GM23248 (cell line): ENCODE results near the gene POMGNT2. TPM values are rescaled to one million over a fixed set of nuclear protein-coding genes. Genes with fewer than 3 reads are reported as not detected.

Source experiments
- DNase-seq: peaks from one replicate; pipeline ENCODE4 v3.0.0-alpha.2; 2015
- H2AFZ ChIP-seq: fragments of 200-600 bp; sonication (generic); 2 replicates; pipeline ENCODE4 v1.6.1; 2016; ENCODE audit warnings: antibody characterized with exemption
- H3F3A ChIP-seq: fragments of 200-600 bp; sonication (generic); 2 replicates; pipeline ENCODE4 v1.6.1; 2016; ENCODE audit warnings: mild to moderate bottlenecking, antibody characterized with exemption, mixed run types; ENCODE audit not compliant: insufficient read depth
- H3K27ac ChIP-seq: fragments of 200-600 bp; sonication (generic); 2 replicates; pipeline ENCODE4 v1.5.1; 2016; ENCODE audit warnings: mild to moderate bottlenecking
- H3K27me3 ChIP-seq: fragments of 200-600 bp; sonication (generic); replicated peaks from 2 replicates; pipeline ENCODE4 v1.6.1; 2016; ENCODE audit warnings: mild to moderate bottlenecking; ENCODE audit not compliant: insufficient read depth
- H3K36me3 ChIP-seq: fragments of 200-600 bp; sonication (generic); 2 replicates; pipeline ENCODE4 v1.6.1; 2016; ENCODE audit warnings: low read depth, mild to moderate bottlenecking
- H3K4me1 ChIP-seq: fragments of 200-600 bp; sonication (generic); 2 replicates; pipeline ENCODE4 v1.6.1; 2016; ENCODE audit warnings: mild to moderate bottlenecking; ENCODE audit not compliant: insufficient read depth
- H3K4me2 ChIP-seq: fragments of 200-600 bp; sonication (generic); one replicate; pipeline ENCODE4 v1.6.1; 2016; ENCODE audit warnings: mild to moderate bottlenecking; ENCODE audit not compliant: unreplicated experiment
- H3K4me3 ChIP-seq: fragments of 200-600 bp; sonication (generic); 2 replicates; pipeline ENCODE4 v1.5.1; 2016; ENCODE audit warnings: mild to moderate bottlenecking
- H3K79me2 ChIP-seq: fragments of 200-600 bp; sonication (generic); 2 replicates; pipeline ENCODE4 v1.6.1; 2016; ENCODE audit warnings: mild to moderate bottlenecking; ENCODE audit not compliant: insufficient read depth
- H3K9ac ChIP-seq: fragments of 200-600 bp; sonication (generic); 2 replicates; pipeline ENCODE4 v1.6.1; 2016; ENCODE audit warnings: mild to moderate bottlenecking
- H3K9me2 ChIP-seq: fragments of 200-600 bp; sonication (generic); 2 replicates; pipeline ENCODE4 v1.6.1; 2016; ENCODE audit warnings: mixed run types, mild to moderate bottlenecking, moderate library complexity; ENCODE audit not compliant: insufficient read depth
- H3K9me3 ChIP-seq: fragments of 200-600 bp; sonication (generic); one replicate; pipeline ENCODE4 v1.6.1; 2017; ENCODE audit warnings: low read depth
- H4K20me1 ChIP-seq: fragments of 200-600 bp; sonication (generic); 2 replicates; pipeline ENCODE4 v1.6.0; 2016; ENCODE audit not compliant: insufficient read depth
- EZH2 ChIP-seq: fragments of 200-600 bp; sonication (generic); IDR thresholded peaks from 2 replicates; pipeline ENCODE4 v1.6.1; 2018; ENCODE audit warnings: antibody characterized with exemption, mild to moderate bottlenecking; ENCODE audit not compliant: insufficient read depth, poor library complexity, severe bottlenecking
- EZH2phosphoT487 ChIP-seq: fragments of 200-600 bp; sonication (generic); IDR thresholded peaks from 2 replicates; pipeline ENCODE4 v1.6.1; 2018; ENCODE audit warnings: antibody characterized with exemption, moderate library complexity, mild to moderate bottlenecking, low read depth; ENCODE audit not compliant: insufficient read depth
- WGBS, 2 experiments: methylation state at CpG; one replicate each; pipeline ENCODE4 v1.1.6; 2015 to 2017; ENCODE audit warnings: low lambda C conversion rate in 2 of 2, low coverage in 1 of 2; ENCODE audit errors: missing lambda C conversion rate in 2 of 2; 5-methylcytosine and 5-hydroxymethylcytosine counted together
- in situ Hi-C: fragments of 300-500 bp; cut with MboI; formaldehyde crosslinking; loops from 2 replicates; pipeline ENCODE4 v1.15.0; 2020
- polyA plus RNA-seq: library from polyadenylated mRNA; unstranded; fragments of >200 nt; fragmentation: Nextera tagmentation; extraction: Ambion mirVana; gene quantifications from 2 replicates; pipeline ENCODE4 v1.2.1, GENCODE V29; 2016
- total RNA-seq: library from RNA; depleted of rRNA; stranded (reverse); fragments of >200 nt; shearing (Covaris generic); gene quantifications from 2 replicates; pipeline ENCODE4 v1.2.3, GENCODE V29; 2014

Gene POMGNT2
- total and polyA plus RNA-seq, 2 experiments from 2014 or later: 10.6 to 11.6 TPM

- H3F3A ChIP-seq: no peaks in the 10 kb centered on the region
- H3K4me3 ChIP-seq: no peak overlapping the region
- no peak overlapping the region for H2AFZ ChIP-seq
- no peak overlapping the region for H3K9ac ChIP-seq
- H3K36me3 ChIP-seq: no peaks in the 10 kb centered on the region
- WGBS, 2 experiments: 88 to 89% methylated on average over 4 of the region's 4 CpGs
- DNase-seq: no peak
- no peaks in the 10 kb centered on the region for H3K9me3 ChIP-seq
- H3K27me3 ChIP-seq: no peaks in the 10 kb centered on the region
- H4K20me1 ChIP-seq: no peaks in the 10 kb centered on the region
- peaks cover 7% of the 10 kb centered on the region for H3K4me1 ChIP-seq
- in situ Hi-C loops: no loop called here
- TF ChIP-seq EZH2phosphoT487 (no peak), EZH2 (no peak)
- H3K27ac ChIP-seq: no peak overlapping the region
- no peak overlapping the region for H3K4me2 ChIP-seq
- no peaks in the 10 kb centered on the region for H3K79me2 ChIP-seq
- no peaks in the 10 kb centered on the region for H3K9me2 ChIP-seq
These were observed 16.8 kb downstream of the POMGNT2 start for GRCh38 chr3:43089081-43089480.

DNA sequence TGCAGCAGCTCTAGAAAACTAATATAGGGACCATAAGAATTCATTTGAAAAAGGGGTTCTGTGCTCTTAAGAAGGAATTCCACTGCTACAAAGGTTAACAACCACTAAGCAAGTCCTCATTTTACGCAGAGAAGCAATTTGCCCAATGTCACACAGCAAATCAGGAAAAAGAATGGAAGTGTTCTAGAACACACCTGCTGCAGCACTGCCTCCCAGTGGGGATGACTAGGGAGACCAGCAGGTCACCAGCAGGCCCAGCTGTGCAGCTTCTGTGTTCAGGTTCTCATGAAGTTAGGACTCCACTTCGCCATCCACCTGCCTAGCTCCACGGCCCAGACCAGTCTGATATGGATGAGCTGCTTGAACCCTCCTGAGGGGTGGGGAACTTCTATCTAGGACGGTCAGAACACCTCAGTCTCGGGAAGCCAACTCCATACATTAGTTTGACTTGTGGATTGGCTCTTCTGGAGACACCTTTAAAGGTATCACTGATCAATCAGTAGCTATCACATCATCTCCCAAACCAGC, 18.6 kb downstream of the POMGNT2 start:
- TF ChIP-seq EZH2 (no peak), EZH2phosphoT487 (no peak)
- Histone ChIP-seq H3K9me2 (no peaks in the 10 kb centered on the region), H4K20me1 (no peaks in the 10 kb centered on the region), H3K4me2 (no peak overlapping the region), H3K4me1 (peaks cover 7% of the 10 kb centered on the region), H3K27me3 (no peaks in the 10 kb centered on the region), H3K4me3 (no peak overlapping the region), H3F3A (no peaks in the 10 kb centered on the region), H3K9me3 (no peaks in the 10 kb centered on the region), H3K36me3 (no peaks in the 10 kb centered on the region), H3K27ac (no peak overlapping the region), H2AFZ (no peak overlapping the region), H3K9ac (no peak overlapping the region), H3K79me2 (no peaks in the 10 kb centered on the region)
- WGBS, 2 experiments: 91 to 93% methylated on average over 5 of the region's 5 CpGs
- peak; percentile 11 for DNase-seq
- in situ Hi-C loops: no loop called here

DNA sequence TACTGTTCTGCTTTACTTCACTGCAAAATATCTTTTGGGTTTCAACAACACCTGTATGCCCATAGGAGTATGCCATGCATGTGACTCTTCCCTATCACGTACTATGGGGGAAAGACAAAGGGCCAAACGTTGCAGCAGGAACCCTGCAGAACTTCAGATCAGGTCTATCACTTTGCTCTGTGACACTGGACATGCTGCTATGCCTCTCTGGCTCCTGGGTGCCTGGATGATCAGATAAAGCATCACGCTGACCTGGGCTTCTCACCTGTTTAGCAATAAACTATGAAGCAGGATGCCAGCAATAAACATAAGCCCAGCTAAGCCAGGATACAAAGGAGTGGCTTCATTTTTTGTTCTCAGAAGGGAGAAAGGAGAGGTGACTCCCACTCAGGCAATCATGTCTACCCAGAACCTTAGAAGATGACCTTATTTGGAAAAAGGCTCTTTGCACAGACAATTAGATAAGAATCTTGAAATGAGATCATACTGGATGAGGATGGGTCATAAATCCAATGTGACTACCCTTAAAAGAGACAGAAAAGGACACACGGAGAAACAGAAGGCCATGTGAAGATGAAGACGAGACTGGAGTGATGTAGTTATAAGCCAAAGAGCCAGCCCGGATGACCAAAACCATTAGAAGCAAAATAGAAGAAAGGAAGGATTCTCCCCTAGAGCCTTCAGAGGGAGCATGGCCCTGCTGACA, 19.3 kb downstream of the POMGNT2 start:
- Histone ChIP-seq H3K9me2 (no peaks in the 10 kb centered on the region), H3K79me2 (no peaks in the 10 kb centered on the region), H2AFZ (no peak overlapping the region), H3K27me3 (no peaks in the 10 kb centered on the region), H3K4me2 (no peak overlapping the region), H3F3A (no peaks in the 10 kb centered on the region), H4K20me1 (no peaks in the 10 kb centered on the region), H3K9ac (no peak overlapping the region), H3K4me3 (no peak overlapping the region), H3K36me3 (no peaks in the 10 kb centered on the region), H3K4me1 (peaks cover 7% of the 10 kb centered on the region), H3K27ac (no peak overlapping the region), H3K9me3 (no peaks in the 10 kb centered on the region)
- TF ChIP-seq EZH2 (no peak), EZH2phosphoT487 (no peak)
- peak; percentile 23 for DNase-seq
- in situ Hi-C loops: no loop called here
- 86 to 92% methylated on average over 6 of the region's 6 CpGs for WGBS, 2 experiments

- Histone ChIP-seq H4K20me1 (no peaks in the 10 kb centered on the region), H2AFZ (no peak overlapping the region), H3K4me1 (peaks cover 7% of the 10 kb centered on the region), H3K27me3 (no peaks in the 10 kb centered on the region), H3K4me3 (no peak overlapping the region), H3K36me3 (no peaks in the 10 kb centered on the region), H3K9me3 (no peaks in the 10 kb centered on the region), H3K4me2 (no peak overlapping the region), H3K79me2 (no peaks in the 10 kb centered on the region), H3F3A (no peaks in the 10 kb centered on the region), H3K9me2 (no peaks in the 10 kb centered on the region), H3K9ac (no peak overlapping the region), H3K27ac (no peak overlapping the region)
- no peak for DNase-seq
- no peak for TF ChIP-seq EZH2phosphoT487
- TF ChIP-seq EZH2: no peak
- WGBS, 2 experiments: 90 to 93% methylated on average over 2 of the region's 2 CpGs
- in situ Hi-C loops: no loop called here
These were observed 23.4 kb downstream of the POMGNT2 start for GRCh38 chr3:43082457-43082856.

- Histone ChIP-seq H3K4me2 (no peak overlapping the region), H3K27ac (no peak overlapping the region), H3F3A (no peaks in the 10 kb centered on the region), H3K9ac (no peak overlapping the region), H2AFZ (no peak overlapping the region), H3K4me1 (peaks cover 7% of the 10 kb centered on the region; the same call in 1 of the 2 replicates), H3K79me2 (no peaks in the 10 kb centered on the region), H4K20me1 (no peaks in the 10 kb centered on the region), H3K9me2 (no peaks in the 10 kb centered on the region), H3K4me3 (no peak overlapping the region), H3K9me3 (no peaks in the 10 kb centered on the region), H3K27me3 (no peaks in the 10 kb centered on the region), H3K36me3 (no peaks in the 10 kb centered on the region)
- TF ChIP-seq EZH2phosphoT487: no peak
- TF ChIP-seq EZH2: no peak
- 52 to 64% methylated on average over 5 of the region's 5 CpGs for WGBS, 2 experiments
- DNase-seq: no peak
- in situ Hi-C loops: no loop called here
These were observed 24.1 kb downstream of the POMGNT2 start for GRCh38 chr3:43081796-43082195.
